WERI-Rb-1 (cell line): ENCODE results near the gene RALY.

Experiments used
- DNase-seq: peaks from one replicate; pipeline ENCODE4 v3.0.0-alpha.2; 2020
- H3K27ac ChIP-seq: fragments of 250-450 bp; sonication (Bioruptor Pico); 2 replicates; pipeline ENCODE4 v1.5.1; 2020; ENCODE audit warnings: mild to moderate bottlenecking, moderate library complexity
- H3K27me3 ChIP-seq: fragments of 250-450 bp; sonication (Bioruptor Pico); 2 replicates; pipeline ENCODE4 v1.5.1; 2021; ENCODE audit warnings: mild to moderate bottlenecking, low read depth, moderate library complexity; ENCODE audit not compliant: insufficient read depth, severe bottlenecking
- H3K36me3 ChIP-seq: fragments of 250-450 bp; sonication (Bioruptor Pico); 2 replicates; pipeline ENCODE4 v1.5.1; 2020; ENCODE audit warnings: mild to moderate bottlenecking, moderate library complexity
- H3K4me3 ChIP-seq: 2 replicates; pipeline ENCODE4 v1.5.1; 2011; ENCODE audit warnings: low read depth, mild to moderate bottlenecking, control low read depth, low read length
- H3K9me3 ChIP-seq: fragments of 250-450 bp; sonication (Bioruptor Pico); 2 replicates; pipeline ENCODE4 v1.5.1; 2021; ENCODE audit warnings: mild to moderate bottlenecking, moderate library complexity; ENCODE audit not compliant: severe bottlenecking
- CTCF ChIP-seq: IDR thresholded peaks from 2 replicates; pipeline ENCODE4 v1.5.1; 2011; ENCODE audit warnings: low read depth, mild to moderate bottlenecking, control low read depth, inconsistent platforms, low read length

The RALY gene

GRCh38 chr20:34085544-34086040, 91.9 kb downstream of the RALY start:
- H3K27ac ChIP-seq = no peak overlapping the region
- TF ChIP-seq CTCF = no peak
- no peak for DNase-seq
- no peaks in the 10 kb centered on the region for H3K9me3 ChIP-seq
- H3K27me3 ChIP-seq = no peaks in the 10 kb centered on the region
- peaks cover 73% of the 10 kb centered on the region for H3K36me3 ChIP-seq
- no peak overlapping the region for H3K4me3 ChIP-seq

- DNase-seq = no peak
Measured at GRCh38 chr20:34088305-34089174, 94.8 kb downstream of the RALY start.

GRCh38 chr20:34089175-34089479, 95.4 kb downstream of the RALY start:
- no peak for DNase-seq
- Histone ChIP-seq H3K4me3 (no peak overlapping the region), H3K27ac (no peak overlapping the region), H3K36me3 (peaks cover 83% of the 10 kb centered on the region), H3K9me3 (no peaks in the 10 kb centered on the region), H3K27me3 (no peaks in the 10 kb centered on the region)
- TF ChIP-seq CTCF = no peak

More at GRCh38 chr20:34088305-34089174, 94.8 kb downstream of the RALY start:
- no peak overlapping the region for H3K4me3 ChIP-seq
- no peaks in the 10 kb centered on the region for H3K9me3 ChIP-seq
- no peak overlapping the region for H3K27ac ChIP-seq
- no peaks in the 10 kb centered on the region for H3K27me3 ChIP-seq
- peaks cover 80% of the 10 kb centered on the region for H3K36me3 ChIP-seq
- no peak for TF ChIP-seq CTCF

- Histone ChIP-seq H3K27ac (no peak overlapping the region), H3K4me3 (no peak overlapping the region), H3K27me3 (no peaks in the 10 kb centered on the region), H3K36me3 (peaks cover 90% of the 10 kb centered on the region), H3K9me3 (no peaks in the 10 kb centered on the region)
- TF ChIP-seq CTCF = no peak
- DNase-seq = no peak
Measured at GRCh38 chr20:34089655-34090345, 96.1 kb downstream of the RALY start.

GRCh38 chr20:34090645-34091044, 96.9 kb downstream of the RALY start:
- Histone ChIP-seq H3K36me3 (peaks cover 92% of the 10 kb centered on the region), H3K4me3 (no peak overlapping the region), H3K9me3 (no peaks in the 10 kb centered on the region), H3K27ac (no peak overlapping the region), H3K27me3 (no peaks in the 10 kb centered on the region)
- no peak for TF ChIP-seq CTCF
- no peak for DNase-seq
